GM12875 (cell line): Measurements from ENCODE around the gene LGI1.

ENCODE experiments used
- H3K4me3 ChIP-seq: one replicate; pipeline ENCODE4 v1.5.1; 2011; ENCODE audit warnings: low read depth, low read length, control low read depth
- TF ChIP-seq, protein P1 (sequence below): IDR thresholded peaks from 2 replicates; pipeline ENCODE4 v1.5.1; 2011; ENCODE audit warnings: low read depth, mild to moderate bottlenecking, control low read depth, inconsistent platforms, low read length, moderate library complexity, borderline replicate concordance; ENCODE audit not compliant: insufficient read depth

The LGI1 gene

DNA sequence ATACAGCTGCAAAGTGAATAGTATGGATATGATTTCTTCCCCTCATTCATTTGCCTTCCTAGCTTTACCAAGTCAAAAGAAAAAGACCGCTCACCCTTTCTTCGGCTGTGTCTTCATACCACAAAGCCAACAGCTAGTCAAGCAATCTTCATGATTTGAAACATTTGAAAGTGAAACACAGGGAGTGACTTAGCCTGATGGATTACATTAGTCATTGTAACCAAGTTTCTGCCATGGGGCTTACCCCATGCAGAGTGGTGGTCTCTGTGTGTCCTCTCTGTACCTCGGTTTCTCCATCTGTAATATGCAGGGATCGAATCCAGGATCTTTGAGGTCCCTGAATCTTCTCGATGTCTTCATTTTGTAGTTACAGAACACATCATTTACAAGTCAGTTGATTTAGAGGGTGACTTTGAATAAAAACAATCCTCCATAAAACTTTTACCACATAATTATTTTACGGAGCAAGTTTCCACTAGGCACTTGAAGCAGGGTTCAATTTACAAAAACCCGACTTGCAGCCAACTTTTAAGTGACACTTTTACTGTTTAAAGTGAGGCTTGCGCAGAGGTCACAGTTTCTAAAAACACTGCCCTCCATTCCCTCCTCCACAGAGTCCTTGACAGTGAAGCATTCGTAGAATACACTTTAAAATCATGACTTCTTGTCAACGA lies 2.2 kb upstream of the LGI1 start:
- H3K4me3 ChIP-seq = no peak overlapping the region
- TF ChIP-seq, protein P1, sequence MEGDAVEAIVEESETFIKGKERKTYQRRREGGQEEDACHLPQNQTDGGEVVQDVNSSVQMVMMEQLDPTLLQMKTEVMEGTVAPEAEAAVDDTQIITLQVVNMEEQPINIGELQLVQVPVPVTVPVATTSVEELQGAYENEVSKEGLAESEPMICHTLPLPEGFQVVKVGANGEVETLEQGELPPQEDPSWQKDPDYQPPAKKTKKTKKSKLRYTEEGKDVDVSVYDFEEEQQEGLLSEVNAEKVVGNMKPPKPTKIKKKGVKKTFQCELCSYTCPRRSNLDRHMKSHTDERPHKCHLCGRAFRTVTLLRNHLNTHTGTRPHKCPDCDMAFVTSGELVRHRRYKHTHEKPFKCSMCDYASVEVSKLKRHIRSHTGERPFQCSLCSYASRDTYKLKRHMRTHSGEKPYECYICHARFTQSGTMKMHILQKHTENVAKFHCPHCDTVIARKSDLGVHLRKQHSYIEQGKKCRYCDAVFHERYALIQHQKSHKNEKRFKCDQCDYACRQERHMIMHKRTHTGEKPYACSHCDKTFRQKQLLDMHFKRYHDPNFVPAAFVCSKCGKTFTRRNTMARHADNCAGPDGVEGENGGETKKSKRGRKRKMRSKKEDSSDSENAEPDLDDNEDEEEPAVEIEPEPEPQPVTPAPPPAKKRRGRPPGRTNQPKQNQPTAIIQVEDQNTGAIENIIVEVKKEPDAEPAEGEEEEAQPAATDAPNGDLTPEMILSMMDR = no peak

DNA sequence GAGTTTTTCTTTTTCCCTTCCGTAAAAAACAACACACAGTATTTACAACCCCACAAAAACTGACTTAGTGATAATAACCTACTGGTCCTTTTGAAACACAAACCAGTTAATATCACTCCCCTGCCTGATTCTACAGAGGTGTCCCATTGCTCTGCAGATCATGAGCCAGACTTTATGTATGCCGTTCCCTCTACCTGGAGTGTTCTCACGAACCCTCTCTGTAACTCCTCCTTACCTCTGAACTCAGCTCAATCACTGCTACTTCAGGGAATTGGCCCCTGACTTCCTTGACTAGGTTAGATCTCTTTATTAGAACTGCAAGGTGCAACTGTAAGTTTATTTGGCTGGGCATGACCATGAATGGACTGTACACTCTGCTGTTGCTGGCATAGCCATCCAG lies 1.6 kb upstream of the LGI1 start:
- TF ChIP-seq, protein P1 = no peak
- no peak overlapping the region for H3K4me3 ChIP-seq

DNA sequence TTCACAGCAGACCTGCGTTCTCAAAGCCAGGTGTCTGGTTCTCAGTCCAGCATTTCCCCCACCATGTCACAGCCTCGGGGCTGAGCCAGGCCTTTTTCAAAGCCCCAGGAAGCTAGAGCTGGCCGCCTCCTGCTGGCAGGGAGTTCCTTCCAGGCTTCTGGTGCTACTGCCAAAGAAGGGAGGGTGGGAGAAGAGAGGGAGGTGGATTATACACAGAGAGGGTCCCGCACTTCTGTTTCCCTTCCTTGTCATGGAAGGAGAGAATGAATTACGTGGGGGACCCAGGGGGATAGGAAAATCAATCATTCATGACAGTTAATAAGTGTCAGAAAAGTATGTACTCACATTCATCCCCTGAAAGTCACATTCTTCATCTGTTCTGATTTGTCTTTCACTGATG lies 600 bp upstream of the LGI1 start:
- TF ChIP-seq, protein P1 = no peak
- no peak overlapping the region for H3K4me3 ChIP-seq

DNA sequence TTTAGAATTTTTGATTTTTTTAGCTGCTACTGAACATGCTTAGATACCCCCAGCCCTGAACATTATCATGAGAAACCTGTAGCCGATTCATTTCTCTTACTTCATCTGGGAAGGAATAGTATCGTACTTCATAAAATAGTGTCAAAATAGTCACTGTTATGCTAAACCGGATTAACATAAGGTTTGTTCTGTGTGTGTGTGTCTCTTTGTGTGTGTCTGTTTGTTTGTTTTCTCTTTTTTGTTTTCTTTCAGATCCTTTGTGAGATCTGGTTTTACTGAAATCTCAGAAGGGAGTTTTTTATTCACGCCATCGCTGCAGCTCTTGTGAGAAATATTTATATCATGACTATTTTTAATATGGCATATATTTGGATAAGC lies 761 bp downstream of the LGI1 start:
- no peak overlapping the region for H3K4me3 ChIP-seq
- TF ChIP-seq, protein P1 = no peak

DNA sequence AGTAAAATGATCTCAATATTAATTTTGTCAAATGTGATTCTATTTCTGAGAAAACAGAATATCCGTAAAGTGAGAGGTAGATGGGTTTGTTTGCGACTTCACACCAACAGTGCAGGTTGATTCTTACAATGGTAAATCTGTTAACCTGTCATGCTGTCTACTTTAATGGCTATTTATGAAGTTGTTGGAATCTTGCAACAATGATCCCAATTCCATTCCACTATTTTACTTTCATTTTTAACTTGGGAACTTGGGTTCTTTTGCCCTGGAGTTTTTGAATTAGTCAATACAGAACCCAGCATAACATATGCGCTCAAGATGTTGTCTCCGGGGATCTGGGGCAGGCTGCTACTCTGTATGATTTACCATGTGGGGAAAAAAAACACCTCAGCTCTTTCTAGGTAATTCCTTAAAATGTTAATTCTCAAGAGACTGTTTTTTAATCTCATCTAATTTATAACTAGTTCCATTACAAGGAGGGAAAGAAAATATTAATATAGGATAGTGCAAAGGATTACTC lies 1.2 kb downstream of the LGI1 start:
- TF ChIP-seq, protein P1 = no peak
- no peak overlapping the region for H3K4me3 ChIP-seq

DNA sequence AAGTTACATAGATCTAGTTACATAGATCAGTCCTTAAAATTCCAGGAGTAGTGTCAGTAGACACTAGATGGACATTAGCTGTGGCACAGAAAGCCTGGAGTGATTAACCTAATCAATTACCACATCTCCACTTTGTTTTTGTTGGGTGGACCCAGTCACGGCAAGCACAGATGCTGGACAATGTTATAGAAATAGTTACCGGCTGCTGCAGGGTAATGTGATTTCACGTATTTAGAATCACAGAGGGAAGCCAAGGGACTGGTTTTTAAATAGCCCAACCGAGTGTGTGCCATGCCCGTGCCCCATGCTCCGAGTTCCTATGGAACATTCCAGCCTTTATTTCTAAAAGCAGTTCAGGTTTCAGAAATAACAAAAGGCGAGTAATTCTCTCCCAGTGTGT lies 2.8 kb downstream of the LGI1 start:
- no peak overlapping the region for H3K4me3 ChIP-seq
- TF ChIP-seq, protein P1 = no peak

DNA sequence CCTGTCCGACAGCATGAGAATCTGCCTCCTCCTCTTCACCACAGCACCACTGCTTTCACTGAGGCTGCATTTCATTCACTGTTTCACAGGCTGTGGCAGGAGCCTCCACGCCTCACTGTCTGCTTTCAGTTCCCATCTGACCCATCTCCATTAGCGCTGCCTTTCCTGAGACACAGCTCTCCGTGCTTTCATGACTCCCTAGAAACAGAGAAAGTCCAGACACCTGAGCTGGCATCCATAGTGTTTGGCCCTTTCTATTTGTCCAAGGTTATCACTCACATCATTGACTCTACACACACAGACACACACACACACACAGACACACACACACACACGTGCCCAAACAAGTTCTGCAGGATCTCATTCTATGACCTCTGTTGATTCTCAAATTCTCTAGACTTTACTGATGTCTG lies 5.2 kb downstream of the LGI1 start:
- TF ChIP-seq, protein P1 = no peak
- H3K4me3 ChIP-seq = no peak overlapping the region
